ENCODE measurements around the gene PRPF31. TPM values are rescaled to one million over a fixed set of nuclear protein-coding genes. Genes with fewer than 3 reads are reported as not detected.

Gene PRPF31
- total and polyA plus RNA-seq, 11 donors: 30.0 to 58.4 (median 41.4) TPM

DNA sequence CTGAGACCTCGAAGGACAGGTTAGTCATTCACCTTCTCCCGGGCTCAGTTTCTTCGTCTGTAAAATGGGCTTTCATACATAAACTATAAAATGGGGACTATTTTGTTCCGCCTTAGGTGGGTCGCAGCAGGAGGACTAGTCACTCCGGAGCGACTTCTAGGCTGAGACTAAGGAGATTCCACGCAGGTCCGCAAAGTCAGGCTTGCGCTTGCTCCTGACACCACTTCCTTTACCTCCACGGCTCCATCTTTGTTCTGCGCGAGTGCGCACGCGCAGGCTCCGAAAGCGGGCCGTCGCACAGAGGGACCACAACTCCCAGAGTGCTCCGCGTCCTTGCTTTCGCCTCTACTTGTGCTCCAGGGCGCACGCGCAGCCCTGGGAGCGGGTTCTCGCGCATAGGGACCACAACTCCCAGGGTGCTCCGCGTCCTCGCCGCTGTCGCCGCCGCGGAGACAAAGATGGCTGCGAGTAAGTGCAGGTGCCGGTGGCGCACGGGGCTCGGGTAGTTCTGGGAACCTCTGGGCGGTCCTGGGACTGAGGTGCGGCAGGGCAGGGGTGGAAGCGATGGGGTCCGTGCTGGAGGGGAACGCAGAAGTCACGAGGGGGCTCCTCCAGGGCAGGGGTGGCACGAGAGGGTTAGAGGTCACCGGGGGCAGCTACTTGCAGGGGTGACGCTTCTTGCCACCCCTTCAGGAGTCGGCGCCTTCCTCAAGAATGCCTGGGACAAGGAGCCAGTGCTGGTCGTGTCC is 13.0 kb upstream of the PRPF31 start, which contains the start of gene NDUFA3:
NDUFA3 (plus strand) TSS at position 435 of the 749 bp plus-strand sequence; CDS start at position 459, 24 bp downstream.
- 2 to 5% (median 4%) methylated on average over 35 to 54 of the region's 54 CpGs for WGBS, 4 donors
- H3K36me3 ChIP-seq: peaks cover 0 to 27% (median 25%) of the 10 kb centered on the region in 9 donors
- TF ChIP-seq, protein P1, sequence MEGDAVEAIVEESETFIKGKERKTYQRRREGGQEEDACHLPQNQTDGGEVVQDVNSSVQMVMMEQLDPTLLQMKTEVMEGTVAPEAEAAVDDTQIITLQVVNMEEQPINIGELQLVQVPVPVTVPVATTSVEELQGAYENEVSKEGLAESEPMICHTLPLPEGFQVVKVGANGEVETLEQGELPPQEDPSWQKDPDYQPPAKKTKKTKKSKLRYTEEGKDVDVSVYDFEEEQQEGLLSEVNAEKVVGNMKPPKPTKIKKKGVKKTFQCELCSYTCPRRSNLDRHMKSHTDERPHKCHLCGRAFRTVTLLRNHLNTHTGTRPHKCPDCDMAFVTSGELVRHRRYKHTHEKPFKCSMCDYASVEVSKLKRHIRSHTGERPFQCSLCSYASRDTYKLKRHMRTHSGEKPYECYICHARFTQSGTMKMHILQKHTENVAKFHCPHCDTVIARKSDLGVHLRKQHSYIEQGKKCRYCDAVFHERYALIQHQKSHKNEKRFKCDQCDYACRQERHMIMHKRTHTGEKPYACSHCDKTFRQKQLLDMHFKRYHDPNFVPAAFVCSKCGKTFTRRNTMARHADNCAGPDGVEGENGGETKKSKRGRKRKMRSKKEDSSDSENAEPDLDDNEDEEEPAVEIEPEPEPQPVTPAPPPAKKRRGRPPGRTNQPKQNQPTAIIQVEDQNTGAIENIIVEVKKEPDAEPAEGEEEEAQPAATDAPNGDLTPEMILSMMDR (IDR thresholded peaks at IDR 0.05): no peak
- TF ChIP-seq POLR2A (IDR thresholded peaks at IDR 0.05): peak; percentile 36 to 87
- peak within 1 kb of the TSS; percentile 25 to 91 (median 82) for H3K27ac ChIP-seq
- H3K27me3 ChIP-seq: peaks cover 0 to 9% (median 0%) of the 10 kb centered on the region in 9 donors
- ATAC-seq (peak; percentile 99 to 100 (median 99)), DNase-seq (peak; percentile 98 to 99 (median 99))
- intact Hi-C loops (cut with DNase I): loop anchor here in 5 of 10 donors (1.0 to 10.0 kb wide), 6 partner anchors 9 to 235 kb away; partner anchors contain the start of genes PRPF31 (in 2 of the 5), TFPT (in 2 of the 5), CNOT3 (in 1 of the 5) and MYADM (in 1 of the 5)
- peak within 1 kb of the TSS; percentile 60 to 98 (median 88) for H3K4me3 ChIP-seq
- no peaks in the 10 kb centered on the region for H3K9me3 ChIP-seq
- peaks cover 3 to 18% (median 11%) of the 10 kb centered on the region in 12 donors for H3K4me1 ChIP-seq

DNA sequence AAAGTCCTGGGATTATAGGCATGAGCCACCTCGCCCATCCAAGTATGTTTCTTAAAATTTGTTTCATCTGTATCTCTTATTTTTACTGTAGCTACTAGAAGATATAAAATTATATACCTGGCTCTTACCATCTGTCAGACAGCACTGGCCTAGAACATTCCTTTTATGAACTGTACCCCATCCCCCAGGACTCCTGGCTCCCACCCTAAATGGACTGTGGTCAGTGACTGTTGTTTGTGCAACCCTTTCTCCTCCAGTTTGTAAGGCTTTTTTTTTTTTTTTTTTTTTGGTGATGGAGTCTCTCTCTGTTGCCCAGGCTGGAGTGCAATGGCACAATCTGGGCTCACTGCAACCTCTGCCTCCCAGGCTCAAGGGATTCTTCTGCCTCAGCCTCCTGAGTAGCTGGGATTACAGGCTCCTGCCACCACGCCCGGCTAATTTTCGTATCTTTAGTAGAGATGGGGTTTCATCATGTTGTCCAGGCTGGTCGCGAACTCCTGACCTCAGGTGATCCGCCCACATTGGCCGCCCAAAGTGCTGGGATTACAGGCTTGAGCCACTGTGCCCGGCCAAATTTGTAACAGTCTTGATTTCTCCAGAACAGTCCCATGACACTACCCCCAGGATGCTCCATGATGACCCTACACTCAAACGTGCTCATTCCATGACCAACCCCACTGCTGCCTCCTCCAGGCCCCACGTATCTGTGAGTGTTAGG is 10.4 kb upstream of the PRPF31 start:
- no peaks in the 10 kb centered on the region for H3K9me3 ChIP-seq
- no peaks in the 10 kb centered on the region for H3K27me3 ChIP-seq
- H3K4me1 ChIP-seq: peaks cover 3 to 18% (median 11%) of the 10 kb centered on the region in 12 donors
- no peak overlapping the region for H3K4me3 ChIP-seq
- no peak overlapping the region for H3K27ac ChIP-seq
- peaks cover 0 to 53% (median 49%) of the 10 kb centered on the region in 9 donors for H3K36me3 ChIP-seq
- no peak for TF ChIP-seq POLR2A (IDR thresholded peaks at IDR 0.05)
- TF ChIP-seq, protein P1 (IDR thresholded peaks at IDR 0.05): no peak
- ATAC-seq (no peak), DNase-seq (no peak)
- WGBS, 4 donors: 87 to 91% (median 90%) methylated on average over 11 of the region's 11 CpGs
- intact Hi-C loops (cut with DNase I): loop anchor here in 2 of 10 donors (5.0 to 10.0 kb wide), 2 partner anchors 230 to 238 kb away; partner anchors contain the start of gene MYADM (in 1 of the 2)

DNA sequence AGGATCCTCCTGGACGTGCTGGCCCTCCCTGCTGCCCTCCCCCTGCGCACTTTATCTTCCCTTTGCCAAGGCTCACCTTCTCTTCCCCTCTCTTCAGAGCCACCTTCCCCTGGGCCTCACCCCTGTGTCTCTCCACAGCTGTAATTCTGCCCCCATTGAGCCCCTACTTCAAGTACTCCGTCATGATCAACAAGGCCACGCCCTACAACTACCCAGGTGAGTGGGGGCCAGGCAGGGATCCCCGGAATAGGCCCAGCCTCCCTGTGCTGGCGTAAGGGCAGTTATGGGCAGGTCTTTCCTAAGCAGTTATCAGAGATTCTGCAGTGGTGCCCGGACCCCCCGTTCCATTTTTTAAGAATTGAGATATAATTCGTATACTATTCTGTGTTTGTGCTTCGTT is 9.8 kb upstream of the PRPF31 start:
- peaks cover 0 to 59% (median 54%) of the 10 kb centered on the region in 9 donors for H3K36me3 ChIP-seq
- H3K27me3 ChIP-seq: no peaks in the 10 kb centered on the region
- DNase-seq (no peak), ATAC-seq (no peak)
- no peaks in the 10 kb centered on the region for H3K9me3 ChIP-seq
- intact Hi-C loops (cut with DNase I): loop anchor here in 1 of 10 donors (10.0 kb wide), 1 partner anchor 231 kb away; no protein-coding TSS in a partner anchor
- TF ChIP-seq, protein P1 (IDR thresholded peaks at IDR 0.05): no peak
- WGBS, 4 donors: 89 to 95% (median 94%) methylated on average over 10 of the region's 10 CpGs
- peaks cover 3 to 18% (median 11%) of the 10 kb centered on the region in 12 donors for H3K4me1 ChIP-seq
- H3K4me3 ChIP-seq: no peak overlapping the region
- no peak overlapping the region for H3K27ac ChIP-seq
